SK-N-SH (cell line): ENCODE measurements around the gene AADACL4. TPM values are rescaled to one million over a fixed set of nuclear protein-coding genes. Genes with fewer than 3 reads are reported as not detected.
A peak's percentile ranks its signal among the peaks of the same experiment; 100 is the strongest.

Experiments used
- CTCF ChIA-PET: fragments of 300-600, 350-600 bp; formaldehyde crosslinking; extraction: SDS; loops from one replicate; lab custom pipeline; 2021; lab: Yijun Ruan, JAX
- POLR2A ChIA-PET: fragments of 350-600 bp; sonication (Branson Sonifier 250); formaldehyde crosslinking; extraction: SDS; loops from one replicate; lab custom pipeline; 2020; ENCODE audit warnings: antibody characterized with exemption, inconsistent platforms; lab: Yijun Ruan, JAX
- DNase-seq: peaks from one replicate; pipeline ENCODE4 v3.0.0; 2012
- H2AFZ ChIP-seq: fragments of 200-600 bp; sonication (generic); 2 replicates; pipeline ENCODE4 v1.8.1; 2016; ENCODE audit warnings: antibody characterized with exemption, mild to moderate bottlenecking, low read depth
- H3F3A ChIP-seq: fragments of 200-600 bp; sonication (generic); replicated peaks from 2 replicates; pipeline ENCODE3; 2016; ENCODE audit warnings: antibody characterized with exemption, mild to moderate bottlenecking; ENCODE audit not compliant: insufficient read depth
- H3K27ac ChIP-seq, 2 experiments: fragments of 200-500 bp in 1 of 2; fragments of 200-600 bp in 1 of 2; sonication (Bioruptor generic) in 1 of 2; sonication (generic), shearing (Covaris generic) in 1 of 2; 2 replicates each; pipeline versions ENCODE4 v1.5.1 to v1.6.1; 2014 to 2016; ENCODE audit warnings: low read depth in 2 of 2, inconsistent platforms in 1 of 2, low read length in 1 of 2, mild to moderate bottlenecking in 1 of 2, mixed read lengths in 1 of 2
- H3K27me3 ChIP-seq: fragments of 200-600 bp; sonication (generic), shearing (Covaris generic); 2 replicates; pipeline ENCODE4 v1.6.1; 2016; ENCODE audit warnings: mixed run types; ENCODE audit not compliant: insufficient read depth
- H3K36me3 ChIP-seq, 2 experiments: fragments of 200-500 bp in 1 of 2; fragments of 200-600 bp in 1 of 2; sonication (Bioruptor generic) in 1 of 2; sonication (generic) in 1 of 2; replicated peaks in 1 of 2; 2 replicates each; pipeline versions ENCODE3 to v1.5.1; 2014 to 2016; ENCODE audit warnings: low read length in 1 of 2, mild to moderate bottlenecking in 1 of 2; ENCODE audit not compliant: insufficient read depth in 2 of 2, control insufficient read depth in 1 of 2
- H3K4me1 ChIP-seq, 2 experiments: fragments of 200-500 bp in 1 of 2; fragments of 200-600 bp in 1 of 2; sonication (Bioruptor generic) in 1 of 2; sonication (generic), shearing (Covaris generic) in 1 of 2; 2 replicates each; pipeline versions ENCODE4 v1.5.1 to v1.6.1; 2014 to 2016; ENCODE audit warnings: low read depth in 1 of 2, low read length in 1 of 2, mixed run types in 1 of 2; ENCODE audit not compliant: insufficient read depth in 2 of 2, control insufficient read depth in 1 of 2
- H3K4me2 ChIP-seq: fragments of 200-600 bp; sonication (generic), shearing (Covaris generic); 2 replicates; pipeline ENCODE4 v1.6.1; 2017; ENCODE audit warnings: mixed run types
- H3K4me3 ChIP-seq, 2 experiments: fragments of 200-500 bp in 1 of 2; fragments of 200-600 bp in 1 of 2; sonication (Bioruptor generic) in 1 of 2; sonication (generic), shearing (Covaris generic) in 1 of 2; 2 replicates each; pipeline versions ENCODE4 v1.5.1 to v1.8.1; 2014 to 2016; ENCODE audit warnings: low read depth in 2 of 2, inconsistent platforms in 1 of 2, low read length in 1 of 2, mild to moderate bottlenecking in 1 of 2, mixed read lengths in 1 of 2, moderate library complexity in 1 of 2
- H3K79me2 ChIP-seq: fragments of 200-600 bp; sonication (generic); 2 replicates; pipeline ENCODE4 v1.8.1; 2017; ENCODE audit warnings: mild to moderate bottlenecking; ENCODE audit not compliant: insufficient read depth
- H3K9ac ChIP-seq: fragments of 200-600 bp; sonication (generic); 2 replicates; pipeline ENCODE4 v1.6.1; 2017; ENCODE audit warnings: mixed run types
- H3K9me2 ChIP-seq: fragments of 200-600 bp; sonication (generic); 2 replicates; pipeline ENCODE4 v1.6.1; 2017; ENCODE audit warnings: mixed run types
- H3K9me3 ChIP-seq: fragments of 200-600 bp; sonication (generic); 2 replicates; pipeline ENCODE4 v1.6.1; 2017; ENCODE audit warnings: mixed run types, mild to moderate bottlenecking, moderate library complexity
- H4K20me1 ChIP-seq: fragments of 200-600 bp; sonication (generic); 2 replicates; pipeline ENCODE4 v1.6.1; 2017; ENCODE audit warnings: mild to moderate bottlenecking, mixed run types; ENCODE audit not compliant: insufficient read depth
- EZH2phosphoT487 ChIP-seq: fragments of 200-600 bp; sonication (generic); IDR thresholded peaks from 2 replicates; pipeline ENCODE4 v1.6.1; 2017; ENCODE audit warnings: low read depth, mixed run types, mild to moderate bottlenecking, antibody characterized with exemption, moderate library complexity, borderline replicate concordance
- GABPA ChIP-seq: IDR thresholded peaks from 2 replicates; pipeline ENCODE4 v1.4.0; 2012; ENCODE audit warnings: low read depth, mild to moderate bottlenecking
- GATA2 ChIP-seq: sonication (generic); formaldehyde crosslinking; IDR thresholded peaks from 2 replicates; pipeline ENCODE4 v1.5.0; 2020; ENCODE audit warnings: mild to moderate bottlenecking, missing genetic modification reagents
- MXI1 ChIP-seq: IDR thresholded peaks from 2 replicates; pipeline ENCODE4 v1.6.1; 2012; ENCODE audit warnings: mild to moderate bottlenecking, low read depth, low read length, improper control_type of control experiment
- NRF1 ChIP-seq: IDR thresholded peaks from 2 replicates; pipeline ENCODE4 v1.6.1; 2012; ENCODE audit warnings: low read depth, mild to moderate bottlenecking, low read length
- PBX3 ChIP-seq: IDR thresholded peaks from 2 replicates; pipeline ENCODE4; 2012
- RAD21 ChIP-seq: IDR thresholded peaks from 2 replicates; pipeline ENCODE4 v1.6.1; 2012; ENCODE audit warnings: mild to moderate bottlenecking, low read length
- RCOR1 ChIP-seq: fragments of 150-350 bp; IDR thresholded peaks from 2 replicates; pipeline ENCODE4 v1.6.1; 2017; ENCODE audit warnings: antibody characterized with exemption, low read length
- REST ChIP-seq: IDR thresholded peaks from 2 replicates; pipeline ENCODE4 v1.6.1; 2012; ENCODE audit warnings: mild to moderate bottlenecking, low read depth, low read length, moderate library complexity
- RFX5 ChIP-seq: IDR thresholded peaks from 2 replicates; pipeline ENCODE4 v1.6.1; 2012; ENCODE audit warnings: mild to moderate bottlenecking, improper control_type of control experiment, low read length
- SMC3 ChIP-seq: IDR thresholded peaks from 2 replicates; pipeline ENCODE4 v1.6.1; 2012; ENCODE audit warnings: low read depth, low read length, improper control_type of control experiment
- TCF12 ChIP-seq: IDR thresholded peaks from 2 replicates; pipeline ENCODE4 v1.4.0; 2012
- USF1 ChIP-seq: IDR thresholded peaks from 2 replicates; pipeline ENCODE4 v1.4.0; 2012; ENCODE audit warnings: low read depth, borderline replicate concordance
- USF2 ChIP-seq: fragments of 150-350 bp; IDR thresholded peaks from 2 replicates; pipeline ENCODE4 v1.6.1; 2017; ENCODE audit warnings: antibody characterized with exemption, low read length, low read depth, borderline replicate concordance
- ZBTB33 ChIP-seq: IDR thresholded peaks from 2 replicates; pipeline ENCODE4 v1.4.0; 2012; ENCODE audit warnings: low read depth, borderline replicate concordance
- WGBS: methylation state at CpG from one replicate; pipeline ENCODE4 v1.1.6; 2017; ENCODE audit warnings: low lambda C conversion rate; 5-methylcytosine and 5-hydroxymethylcytosine counted together
- polyA plus RNA-seq, 3 experiments: library from polyadenylated mRNA; depleted of rRNA; stranded (reverse); fragments of >200 nt; gene quantifications; 2 replicates each; pipeline ENCODE4 v1.2.3, GENCODE V29; 2012

AADACL4 gene
- polyA plus RNA-seq, 1 of the 3 experiments (the other 2 are of a cell fraction) = 0.59 TPM

- TF ChIP-seq REST = no peak
Measured at GRCh38 chr1:12617901-12618660, 25.8 kb upstream of the AADACL4 start, which contains the start of gene DHRS3 (continued).

- H3K27ac ChIP-seq = peak overlapping the region; percentile 70 to 79
- H3K36me3 ChIP-seq = no peaks in the 10 kb centered on the region
- peak overlapping the region in 1 of 2 experiments; percentile 48; a peak in 2 of 4 replicates for H3K4me3 ChIP-seq
- no peaks in the 10 kb centered on the region for H4K20me1 ChIP-seq
- TF ChIP-seq RCOR1 = no peak
- TF ChIP-seq ZBTB33 = no peak
- no peak for TF ChIP-seq PBX3
- TF ChIP-seq EZH2phosphoT487 = no peak
- no peak for TF ChIP-seq MXI1
- TF ChIP-seq SMC3 = no peak
- TF ChIP-seq USF2 = no peak
- TF ChIP-seq REST = no peak
- no peak for TF ChIP-seq TCF12
- no peak for TF ChIP-seq NRF1
- no peak for TF ChIP-seq RAD21
- TF ChIP-seq GABPA = no peak
- TF ChIP-seq USF1 = no peak
- TF ChIP-seq GATA2 (CRISPR knock-in tag) = no peak
- TF ChIP-seq RFX5 = no peak
- CTCF ChIA-PET = interaction anchor here (0.7 to 7.2 kb wide), 18 partner anchors 11 to 377 kb away, joined by 3 to 135 read pairs (median 9); no protein-coding TSS in a partner anchor
- H3K4me2 ChIP-seq = peak overlapping the region; percentile 86; the same call in 1 of the 2 replicates
- H3K27me3 ChIP-seq = no peaks in the 10 kb centered on the region
- H3K9ac ChIP-seq = no peak overlapping the region; the same call in 1 of the 2 replicates
- H3K79me2 ChIP-seq = no peaks in the 10 kb centered on the region
- peaks cover 29 to 40% of the 10 kb centered on the region in 2 experiments; a peak in 3 of 4 replicates for H3K4me1 ChIP-seq
- peak overlapping the region; percentile 59; the same call in 1 of the 2 replicates for H2AFZ ChIP-seq
- DNase-seq = no peak
- no peaks in the 10 kb centered on the region for H3K9me2 ChIP-seq
- POLR2A ChIA-PET = interaction anchor here (1.2 kb wide), 1 partner anchor 23 kb away, joined by 3 read pairs; no protein-coding TSS in a partner anchor
- no peaks in the 10 kb centered on the region for H3K9me3 ChIP-seq
- WGBS = 72% methylated on average over 6 of the region's 6 CpGs
- peaks cover 18% of the 10 kb centered on the region for H3F3A ChIP-seq
Measured at GRCh38 chr1:12618661-12618964, 25.3 kb upstream of the AADACL4 start.
